WERI-Rb-1 (cell line): ENCODE data around the gene TRUB1.

Experiments used
- DNase-seq: peaks from one replicate; pipeline ENCODE4 v3.0.0-alpha.2; 2020
- H3K27ac ChIP-seq: fragments of 250-450 bp; sonication (Bioruptor Pico); 2 replicates; pipeline ENCODE4 v1.5.1; 2020; ENCODE audit warnings: mild to moderate bottlenecking, moderate library complexity
- H3K27me3 ChIP-seq: fragments of 250-450 bp; sonication (Bioruptor Pico); 2 replicates; pipeline ENCODE4 v1.5.1; 2021; ENCODE audit warnings: mild to moderate bottlenecking, low read depth, moderate library complexity; ENCODE audit not compliant: insufficient read depth, severe bottlenecking
- H3K36me3 ChIP-seq: fragments of 250-450 bp; sonication (Bioruptor Pico); 2 replicates; pipeline ENCODE4 v1.5.1; 2020; ENCODE audit warnings: mild to moderate bottlenecking, moderate library complexity
- H3K4me3 ChIP-seq: 2 replicates; pipeline ENCODE4 v1.5.1; 2011; ENCODE audit warnings: low read depth, mild to moderate bottlenecking, control low read depth, low read length
- H3K9me3 ChIP-seq: fragments of 250-450 bp; sonication (Bioruptor Pico); 2 replicates; pipeline ENCODE4 v1.5.1; 2021; ENCODE audit warnings: mild to moderate bottlenecking, moderate library complexity; ENCODE audit not compliant: severe bottlenecking
- CTCF ChIP-seq: IDR thresholded peaks from 2 replicates; pipeline ENCODE4 v1.5.1; 2011; ENCODE audit warnings: low read depth, mild to moderate bottlenecking, control low read depth, inconsistent platforms, low read length

TRUB1 gene

GRCh38 chr10:114917927-114918672 lies 19.9 kb upstream of the TRUB1 start:
- Histone ChIP-seq H3K27ac (no peak overlapping the region), H3K4me3 (no peak overlapping the region), H3K27me3 (no peaks in the 10 kb centered on the region), H3K36me3 (no peaks in the 10 kb centered on the region), H3K9me3 (no peaks in the 10 kb centered on the region)
- no peak for DNase-seq
- no peak for TF ChIP-seq CTCF

- Histone ChIP-seq H3K27ac (no peak overlapping the region), H3K9me3 (no peaks in the 10 kb centered on the region), H3K4me3 (no peak overlapping the region), H3K36me3 (no peaks in the 10 kb centered on the region), H3K27me3 (no peaks in the 10 kb centered on the region)
- DNase-seq = no peak
- no peak for TF ChIP-seq CTCF
Observed at GRCh38 chr10:114920459-114920858, 17.5 kb upstream of the TRUB1 start.

- no peaks in the 10 kb centered on the region for H3K36me3 ChIP-seq
- no peak for TF ChIP-seq CTCF
- no peak overlapping the region for H3K4me3 ChIP-seq
- H3K9me3 ChIP-seq = no peaks in the 10 kb centered on the region
- no peaks in the 10 kb centered on the region for H3K27me3 ChIP-seq
- no peak for DNase-seq
- no peak overlapping the region for H3K27ac ChIP-seq
Observed at GRCh38 chr10:114922003-114922402, 16.0 kb upstream of the TRUB1 start.

GRCh38 chr10:114923551-114923950 lies 14.4 kb upstream of the TRUB1 start:
- DNase-seq = no peak
- H3K4me3 ChIP-seq = no peak overlapping the region
- TF ChIP-seq CTCF = no peak
- H3K36me3 ChIP-seq = no peaks in the 10 kb centered on the region
- H3K27ac ChIP-seq = no peak overlapping the region
- no peaks in the 10 kb centered on the region for H3K27me3 ChIP-seq
- no peaks in the 10 kb centered on the region for H3K9me3 ChIP-seq

GRCh38 chr10:114925587-114926586 lies 12.1 kb upstream of the TRUB1 start:
- no peak for TF ChIP-seq CTCF
- no peaks in the 10 kb centered on the region for H3K27me3 ChIP-seq
- no peaks in the 10 kb centered on the region for H3K9me3 ChIP-seq
- no peak overlapping the region for H3K4me3 ChIP-seq
- DNase-seq = no peak
- H3K36me3 ChIP-seq = no peaks in the 10 kb centered on the region
- H3K27ac ChIP-seq = no peak overlapping the region
